ENCODE data around the gene AP4B1.

GRCh38 chr1:113895961-113896360 lies 8.6 kb downstream of the AP4B1 start:
- TF ChIP-seq GATA2 (IDR thresholded peaks at IDR 0.05; ENCODE audit: low read depth, low read length): no peak
- TF ChIP-seq GATA3 (IDR thresholded peaks at IDR 0.05; ENCODE audit: low read depth, low read length): no peak

Data from SH-SY5Y (cell line).